NB4 (cell line): ENCODE results near the gene COL23A1.

Experiments
- MYC ChIP-seq: IDR thresholded peaks from 2 replicates; pipeline ENCODE4 v1.6.1; 2011; ENCODE audit warnings: low read depth, low read length
- POLR2A ChIP-seq: IDR thresholded peaks from 2 replicates; pipeline ENCODE4 v1.6.1; 2011; ENCODE audit warnings: mild to moderate bottlenecking; ENCODE audit not compliant: insufficient read length; ENCODE audit errors: extremely low read depth
- TF ChIP-seq, protein P1 (sequence below): IDR thresholded peaks from one replicate; pipeline ENCODE4 v1.5.1; 2012; ENCODE audit warnings: low read depth, low read length
- TF ChIP-seq, protein P2 (sequence below): IDR thresholded peaks from 2 replicates; pipeline ENCODE4 v1.6.1; 2011; ENCODE audit warnings: low read depth, low read length

- TF ChIP-seq, protein P1, sequence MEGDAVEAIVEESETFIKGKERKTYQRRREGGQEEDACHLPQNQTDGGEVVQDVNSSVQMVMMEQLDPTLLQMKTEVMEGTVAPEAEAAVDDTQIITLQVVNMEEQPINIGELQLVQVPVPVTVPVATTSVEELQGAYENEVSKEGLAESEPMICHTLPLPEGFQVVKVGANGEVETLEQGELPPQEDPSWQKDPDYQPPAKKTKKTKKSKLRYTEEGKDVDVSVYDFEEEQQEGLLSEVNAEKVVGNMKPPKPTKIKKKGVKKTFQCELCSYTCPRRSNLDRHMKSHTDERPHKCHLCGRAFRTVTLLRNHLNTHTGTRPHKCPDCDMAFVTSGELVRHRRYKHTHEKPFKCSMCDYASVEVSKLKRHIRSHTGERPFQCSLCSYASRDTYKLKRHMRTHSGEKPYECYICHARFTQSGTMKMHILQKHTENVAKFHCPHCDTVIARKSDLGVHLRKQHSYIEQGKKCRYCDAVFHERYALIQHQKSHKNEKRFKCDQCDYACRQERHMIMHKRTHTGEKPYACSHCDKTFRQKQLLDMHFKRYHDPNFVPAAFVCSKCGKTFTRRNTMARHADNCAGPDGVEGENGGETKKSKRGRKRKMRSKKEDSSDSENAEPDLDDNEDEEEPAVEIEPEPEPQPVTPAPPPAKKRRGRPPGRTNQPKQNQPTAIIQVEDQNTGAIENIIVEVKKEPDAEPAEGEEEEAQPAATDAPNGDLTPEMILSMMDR, result no peak
- TF ChIP-seq POLR2A (no peak), MYC (no peak)
- TF ChIP-seq, protein P2, sequence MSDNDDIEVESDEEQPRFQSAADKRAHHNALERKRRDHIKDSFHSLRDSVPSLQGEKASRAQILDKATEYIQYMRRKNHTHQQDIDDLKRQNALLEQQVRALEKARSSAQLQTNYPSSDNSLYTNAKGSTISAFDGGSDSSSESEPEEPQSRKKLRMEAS, result no peak
These were observed 150.0 kb downstream of the COL23A1 start for GRCh38 chr5:178440181-178440580.
